ENCODE data around the gene PAPPA.

The PAPPA gene

DNA sequence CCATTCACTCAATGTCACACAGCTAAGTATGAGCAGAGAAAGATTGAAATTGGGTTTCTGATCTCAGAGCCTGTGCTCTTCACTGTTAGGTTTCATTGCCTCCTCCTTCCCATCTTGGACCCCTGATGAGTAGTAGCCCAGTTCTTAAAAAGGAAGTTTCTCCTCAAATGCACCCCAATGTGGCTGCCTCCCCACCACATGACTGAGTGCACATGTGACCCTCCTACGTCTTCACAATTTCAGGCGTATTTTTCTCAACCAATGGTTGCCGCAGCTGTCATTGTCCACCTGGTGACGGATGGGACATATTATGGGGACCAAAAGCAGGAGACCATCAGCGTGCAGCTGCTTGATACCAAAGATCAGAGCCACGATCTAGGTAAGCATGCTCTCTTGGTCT is 178.5 kb downstream of the PAPPA start:
- TF ChIP-seq, protein P1, sequence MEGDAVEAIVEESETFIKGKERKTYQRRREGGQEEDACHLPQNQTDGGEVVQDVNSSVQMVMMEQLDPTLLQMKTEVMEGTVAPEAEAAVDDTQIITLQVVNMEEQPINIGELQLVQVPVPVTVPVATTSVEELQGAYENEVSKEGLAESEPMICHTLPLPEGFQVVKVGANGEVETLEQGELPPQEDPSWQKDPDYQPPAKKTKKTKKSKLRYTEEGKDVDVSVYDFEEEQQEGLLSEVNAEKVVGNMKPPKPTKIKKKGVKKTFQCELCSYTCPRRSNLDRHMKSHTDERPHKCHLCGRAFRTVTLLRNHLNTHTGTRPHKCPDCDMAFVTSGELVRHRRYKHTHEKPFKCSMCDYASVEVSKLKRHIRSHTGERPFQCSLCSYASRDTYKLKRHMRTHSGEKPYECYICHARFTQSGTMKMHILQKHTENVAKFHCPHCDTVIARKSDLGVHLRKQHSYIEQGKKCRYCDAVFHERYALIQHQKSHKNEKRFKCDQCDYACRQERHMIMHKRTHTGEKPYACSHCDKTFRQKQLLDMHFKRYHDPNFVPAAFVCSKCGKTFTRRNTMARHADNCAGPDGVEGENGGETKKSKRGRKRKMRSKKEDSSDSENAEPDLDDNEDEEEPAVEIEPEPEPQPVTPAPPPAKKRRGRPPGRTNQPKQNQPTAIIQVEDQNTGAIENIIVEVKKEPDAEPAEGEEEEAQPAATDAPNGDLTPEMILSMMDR (conservative IDR thresholded peaks at IDR 0.05; ENCODE audit: control insufficient read depth, insufficient read depth, low read depth, low read length): no peak
- DNase-seq (ENCODE audit: low read depth): no peak
- H3K4me3 ChIP-seq (ENCODE audit: control insufficient read depth, low read depth, low read length): no peak overlapping the region

DNA sequence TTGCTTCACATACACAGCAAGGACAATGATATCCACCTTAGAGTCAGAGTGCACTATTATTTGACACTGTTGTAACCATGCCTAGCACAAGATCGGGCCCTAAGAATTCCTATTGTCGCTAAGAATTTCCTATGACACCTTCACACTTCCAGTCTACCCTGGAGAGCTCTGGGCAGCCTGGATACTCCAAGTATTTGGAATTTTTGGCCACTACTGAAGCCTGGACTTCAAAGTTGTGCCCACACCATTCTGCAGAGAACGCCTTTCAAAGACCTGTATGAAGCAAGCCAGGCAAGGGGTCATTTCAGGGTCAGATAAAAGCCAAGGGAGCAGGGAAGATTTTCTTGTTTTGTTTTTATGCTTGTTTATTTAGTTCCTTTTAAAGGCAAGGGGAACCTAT is 179.7 kb downstream of the PAPPA start:
- no peak overlapping the region for H3K4me3 ChIP-seq (ENCODE audit: control insufficient read depth, low read depth, low read length)
- TF ChIP-seq, protein P1 (conservative IDR thresholded peaks at IDR 0.05; ENCODE audit: control insufficient read depth, insufficient read depth, low read depth, low read length): no peak
- DNase-seq (ENCODE audit: low read depth): no peak

DNA sequence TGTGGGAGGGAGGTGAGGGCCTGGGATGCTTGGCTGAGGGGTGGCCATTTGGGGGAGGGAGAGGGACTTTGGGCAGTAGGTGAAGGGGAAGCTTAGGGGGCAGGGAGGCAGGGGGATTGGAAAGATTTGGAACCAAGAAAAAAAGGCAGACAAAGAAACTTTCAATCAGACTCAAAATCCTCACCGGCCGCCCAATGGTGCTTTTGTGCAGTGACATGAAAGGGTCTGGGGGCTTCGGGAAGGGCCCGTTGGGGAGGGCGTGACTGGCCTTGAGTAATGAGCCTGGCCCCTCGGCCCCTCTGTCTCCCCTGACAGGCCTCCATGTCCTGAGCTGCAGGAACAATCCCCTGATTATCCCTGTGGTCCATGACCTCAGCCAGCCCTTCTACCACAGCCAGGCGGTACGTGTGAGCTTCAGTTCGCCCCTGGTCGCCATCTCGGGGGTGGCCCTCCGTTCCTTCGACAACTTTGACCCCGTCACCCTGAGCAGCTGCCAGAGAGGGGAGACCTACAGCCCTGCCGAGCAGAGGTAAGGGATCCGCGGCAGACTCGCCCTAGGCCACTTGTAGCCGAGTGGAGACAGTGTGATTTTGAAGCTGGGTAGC is 181.1 kb downstream of the PAPPA start:
- TF ChIP-seq, protein P1 (conservative IDR thresholded peaks at IDR 0.05; ENCODE audit: control insufficient read depth, insufficient read depth, low read depth, low read length): no peak
- no peak for DNase-seq (ENCODE audit: low read depth)
- no peak overlapping the region for H3K4me3 ChIP-seq (ENCODE audit: control insufficient read depth, low read depth, low read length)

GRCh38 chr9:116335392-116335791 is 181.8 kb downstream of the PAPPA start:
- DNase-seq (ENCODE audit: low read depth): no peak
- no peak overlapping the region for H3K4me3 ChIP-seq (ENCODE audit: control insufficient read depth, low read depth, low read length)
- TF ChIP-seq, protein P1 (conservative IDR thresholded peaks at IDR 0.05; ENCODE audit: control insufficient read depth, insufficient read depth, low read depth, low read length): no peak

GRCh38 chr9:116336133-116336862 is 182.7 kb downstream of the PAPPA start:
- DNase-seq (ENCODE audit: low read depth): peak; percentile 61

GRCh38 chr9:116337015-116337414 is 183.4 kb downstream of the PAPPA start:
- H3K4me3 ChIP-seq (ENCODE audit: control insufficient read depth, low read depth, low read length): no peak overlapping the region
- TF ChIP-seq, protein P1 (conservative IDR thresholded peaks at IDR 0.05; ENCODE audit: control insufficient read depth, insufficient read depth, low read depth, low read length): no peak
- peak; percentile 48 for DNase-seq (ENCODE audit: low read depth)

More at GRCh38 chr9:116336133-116336862, 182.7 kb downstream of the PAPPA start:
- no peak overlapping the region for H3K4me3 ChIP-seq (ENCODE audit: control insufficient read depth, low read depth, low read length)
- TF ChIP-seq, protein P1 (conservative IDR thresholded peaks at IDR 0.05; ENCODE audit: control insufficient read depth, insufficient read depth, low read depth, low read length): no peak

Measured in fibroblast of mammary gland (primary cell).